ENCODE data around the gene NRG2.

DNA sequence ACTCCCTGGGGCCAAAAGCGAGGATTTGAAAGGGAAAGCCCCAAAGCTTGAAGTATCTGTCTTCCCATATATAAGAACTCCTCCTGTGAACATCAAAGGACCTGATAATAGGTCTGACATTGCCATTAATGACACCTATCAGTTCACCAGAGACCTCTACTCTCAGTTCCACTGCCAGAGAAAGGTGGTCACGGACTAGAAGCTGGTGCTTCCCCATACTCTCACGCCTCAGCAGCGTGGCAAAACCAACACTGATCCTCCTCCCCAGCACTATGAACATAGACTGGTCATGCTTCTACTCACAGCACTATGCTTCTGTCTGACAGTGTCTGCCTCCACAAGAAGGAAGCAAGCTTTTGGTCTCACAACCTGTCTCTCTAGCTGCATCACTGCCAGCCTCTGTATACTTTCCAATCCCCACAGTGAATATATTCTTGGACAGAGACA lies 37.9 kb downstream of the NRG2 start:
- TF ChIP-seq, protein P1, sequence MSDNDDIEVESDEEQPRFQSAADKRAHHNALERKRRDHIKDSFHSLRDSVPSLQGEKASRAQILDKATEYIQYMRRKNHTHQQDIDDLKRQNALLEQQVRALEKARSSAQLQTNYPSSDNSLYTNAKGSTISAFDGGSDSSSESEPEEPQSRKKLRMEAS (IDR thresholded peaks at IDR 0.05): no peak
- TF ChIP-seq, protein P2, sequence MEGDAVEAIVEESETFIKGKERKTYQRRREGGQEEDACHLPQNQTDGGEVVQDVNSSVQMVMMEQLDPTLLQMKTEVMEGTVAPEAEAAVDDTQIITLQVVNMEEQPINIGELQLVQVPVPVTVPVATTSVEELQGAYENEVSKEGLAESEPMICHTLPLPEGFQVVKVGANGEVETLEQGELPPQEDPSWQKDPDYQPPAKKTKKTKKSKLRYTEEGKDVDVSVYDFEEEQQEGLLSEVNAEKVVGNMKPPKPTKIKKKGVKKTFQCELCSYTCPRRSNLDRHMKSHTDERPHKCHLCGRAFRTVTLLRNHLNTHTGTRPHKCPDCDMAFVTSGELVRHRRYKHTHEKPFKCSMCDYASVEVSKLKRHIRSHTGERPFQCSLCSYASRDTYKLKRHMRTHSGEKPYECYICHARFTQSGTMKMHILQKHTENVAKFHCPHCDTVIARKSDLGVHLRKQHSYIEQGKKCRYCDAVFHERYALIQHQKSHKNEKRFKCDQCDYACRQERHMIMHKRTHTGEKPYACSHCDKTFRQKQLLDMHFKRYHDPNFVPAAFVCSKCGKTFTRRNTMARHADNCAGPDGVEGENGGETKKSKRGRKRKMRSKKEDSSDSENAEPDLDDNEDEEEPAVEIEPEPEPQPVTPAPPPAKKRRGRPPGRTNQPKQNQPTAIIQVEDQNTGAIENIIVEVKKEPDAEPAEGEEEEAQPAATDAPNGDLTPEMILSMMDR (IDR thresholded peaks at IDR 0.05; ENCODE audit: control extremely low read depth in 1 of 3, insufficient read depth in 1 of 3, low read depth in 1 of 3, low read length in 3 of 3): no peak
- TF ChIP-seq ZNF274 (IDR thresholded peaks at IDR 0.05; ENCODE audit: borderline replicate concordance, extremely low read depth, low read length) (no peak), SP1 (IDR thresholded peaks at IDR 0.05; ENCODE audit: low read depth, low read length) (no peak), POLR2A (IDR thresholded peaks at IDR 0.05; ENCODE audit: control extremely low read depth in 1 of 2, low read depth in 2 of 2, low read length in 2 of 2) (no peak)

All from H1 (cell line).